SK-N-MC (cell line): ENCODE data around the gene OR10H5.
"Not testable (repeated sequence)": the region's sequence is repeated elsewhere in the genome, so short reads cannot be mapped to it uniquely, and the experiment has no call there.

Experiments used
- EZH2 ChIP-seq: fragments of 200-600 bp; sonication (generic); IDR thresholded peaks from one replicate; pipeline ENCODE4 v1.6.1; 2017; ENCODE audit warnings: antibody characterized with exemption
- FOXP2 ChIP-seq: optimal IDR thresholded peaks from 2 replicates; pipeline ENCODE3; 2011; ENCODE audit warnings: mild to moderate bottlenecking, moderate library complexity; ENCODE audit not compliant: insufficient read depth; ENCODE audit errors: extremely low read length, control extremely low read depth
- POLR2AphosphoS5 ChIP-seq: IDR thresholded peaks from 2 replicates; pipeline ENCODE4 v1.6.1; 2012; ENCODE audit warnings: mild to moderate bottlenecking, low read depth, low read length, borderline replicate concordance

DNA sequence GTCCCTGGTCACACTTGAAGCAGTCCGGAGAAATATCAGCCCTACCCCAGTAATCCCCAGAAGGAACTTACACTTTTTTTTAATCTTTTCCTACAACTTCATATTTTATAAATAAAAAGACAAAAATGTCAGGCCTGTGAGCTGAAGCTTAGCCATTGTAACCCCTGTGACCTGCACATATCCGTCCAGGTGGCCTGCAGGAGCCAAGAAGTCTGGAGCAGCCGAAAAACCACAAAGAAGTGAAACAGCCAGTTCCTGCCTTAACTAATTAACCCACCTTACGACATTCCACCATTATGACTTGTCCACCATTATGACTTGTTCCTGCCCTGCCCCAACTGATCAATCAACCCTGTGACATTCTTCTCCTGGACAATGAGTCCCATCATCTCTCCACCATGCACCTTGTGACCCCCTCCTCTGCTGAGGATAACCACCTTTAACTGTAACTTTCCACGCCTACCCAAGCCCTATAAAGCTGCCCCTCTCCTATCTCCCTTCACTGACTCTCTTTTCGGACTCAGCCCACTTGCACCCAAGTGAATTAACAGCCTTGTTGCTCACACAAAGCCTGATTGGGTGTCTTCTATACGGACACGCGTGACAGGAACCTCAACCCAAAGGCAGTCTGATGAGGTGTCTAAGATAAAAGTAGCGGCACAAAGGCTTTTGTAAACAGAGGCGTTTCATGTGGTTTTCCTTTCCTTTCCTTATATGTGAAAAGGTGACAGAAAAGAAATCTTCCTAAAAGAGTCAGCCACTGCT is 48.3 kb downstream of the OR10H5 start:
- not testable (repeated sequence) for TF ChIP-seq POLR2AphosphoS5, EZH2, FOXP2
